ENCODE results near the gene ALKBH3. TPM values are rescaled to one million over a fixed set of nuclear protein-coding genes. Genes with fewer than 3 reads are reported as not detected.
A peak's percentile ranks its signal among the peaks of the same experiment; 100 is the strongest.

The ALKBH3 gene
- total and polyA plus RNA-seq, 2 of the 13 experiments (the other 11 are each of a cell fraction or from before 2014, with no cell fraction given): 17.8 to 36.1 TPM

- Histone ChIP-seq H3K4me3 (replicated peaks in 1 of 3; ENCODE audit: insufficient read depth in 1 of 3, low read depth in 2 of 3, low read length in 3 of 3) (peak overlapping the region; percentile 42 to 64 (median 46); a peak in 4 of 6 replicates), H3K9me3 (ENCODE audit: low read length) (no peaks in the 10 kb centered on the region), H2AFZ (ENCODE audit: low read length) (no peak overlapping the region), H3K27ac (ENCODE audit: extremely low read length, insufficient read depth, low read length) (no peak overlapping the region), H3K4me2 (ENCODE audit: low read depth, low read length) (peak overlapping the region; percentile 78), H3K4me1 (ENCODE audit: insufficient read depth, low read length) (peaks cover 17% of the 10 kb centered on the region), H3K27me3 (ENCODE audit: control insufficient read depth in 1 of 2, insufficient read depth in 2 of 2, low read length in 2 of 2) (peaks cover 13 to 43% of the 10 kb centered on the region in 2 experiments), H3K79me2 (ENCODE audit: insufficient read depth, low read length) (no peaks in the 10 kb centered on the region), H3K36me3 (replicated peaks in 1 of 2; ENCODE audit: control insufficient read depth in 1 of 2, insufficient read depth in 2 of 2, low read length in 2 of 2) (no peaks in the 10 kb centered on the region), H3K9ac (ENCODE audit: insufficient read depth, low read depth, low read length) (no peak overlapping the region), H4K20me1 (ENCODE audit: insufficient read depth, low read length) (peaks cover 2% of the 10 kb centered on the region; the same call in 1 of the 2 replicates)
- TF ChIP-seq BCLAF1 (IDR thresholded peaks at IDR 0.05) (no peak), PLRG1 (conservative IDR thresholded peaks at IDR 0.05) (no peak), GATAD2A (CRISPR knock-in tag; IDR thresholded peaks at IDR 0.05) (no peak), ZNF777 (CRISPR knock-in tag; IDR thresholded peaks at IDR 0.05) (peak; percentile 52; the same call in 1 of the 2 replicates), ZNF564 (CRISPR knock-in tag; IDR thresholded peaks at IDR 0.05) (no peak), MTERF4 (CRISPR knock-in tag; IDR thresholded peaks at IDR 0.05) (no peak), TBX2 (CRISPR knock-in tag; IDR thresholded peaks at IDR 0.05; ENCODE audit: borderline replicate concordance) (no peak), MIXL1 (CRISPR knock-in tag; IDR thresholded peaks at IDR 0.05) (no peak), NR2F2 (IDR thresholded peaks at IDR 0.05; ENCODE audit: borderline replicate concordance, low read depth) (no peak), UBTF (CRISPR knock-in tag; IDR thresholded peaks at IDR 0.05) (peak; percentile 26; the same call in 1 of the 2 replicates), ZNF18 (CRISPR knock-in tag; IDR thresholded peaks at IDR 0.05; ENCODE audit: insufficient replicate concordance) (no peak), ZNF660 (CRISPR knock-in tag; IDR thresholded peaks at IDR 0.05; ENCODE audit: borderline replicate concordance, low read depth) (no peak), ZNF235 (CRISPR knock-in tag; IDR thresholded peaks at IDR 0.05; ENCODE audit: borderline replicate concordance) (no peak), SRSF4 (IDR thresholded peaks at IDR 0.05; ENCODE audit: low read depth, low read length, poor library complexity, severe bottlenecking) (no peak)
- peak; percentile 42 for ATAC-seq
- in situ Hi-C loops (cut with HindIII; ENCODE audit: extremely low pct_ligation_motif_present, low pct_unique_long_range_greater_than_20kb) (loop anchor here (5.0 kb wide), 1 partner anchor 61 kb away; the partner anchor contains the start of gene ALKBH3), intact Hi-C loops (cut with micrococcal nuclease; ENCODE audit: unreplicated experiment) (loop anchor here (5.0 kb wide), 1 partner anchor 94 kb away; no protein-coding TSS in a partner anchor)
- WGBS (ENCODE audit: low lambda C conversion rate): 6% methylated on average over 15 of the region's 94 CpGs
- ChIA-PET CTCF (ENCODE audit: low intra/inter-chr PET ratio, low total read pairs) (no interaction called here), POLR2A (no interaction called here)
- no TSS peak for BruUV-seq (replicated peaks)
- FAIRE-seq: no peak
- DNase-seq (ENCODE audit: low spot score): no peak
These were observed 62.2 kb downstream of the ALKBH3 start for GRCh38 chr11:43942662-43943371.
